GM23338 (cell line): ENCODE data around the gene IPO8. TPM values are rescaled to one million over a fixed set of nuclear protein-coding genes. Genes with fewer than 3 reads are reported as not detected.

Experiments
- ATAC-seq: fragments of 200-7000 bp; cut with Tn5 transposase; 3 replicates; pipeline ENCODE4 v1.9.1; 2020
- DNase-seq: peaks from one replicate; pipeline ENCODE4 v3.0.0-alpha.2; 2015; ENCODE audit warnings: low spot score
- H2AFZ ChIP-seq: fragments of 200-600 bp; sonication (generic); 2 replicates; pipeline ENCODE4 v1.8.0; 2016; ENCODE audit warnings: antibody characterized with exemption, mild to moderate bottlenecking, moderate library complexity
- H3F3A ChIP-seq: fragments of 200-600 bp; sonication (generic); replicated peaks from 2 replicates; pipeline ENCODE4 v1.8.0; 2017; ENCODE audit warnings: antibody characterized with exemption, mixed run types, low read depth
- H3K27ac ChIP-seq: fragments of 200-600 bp; sonication (generic); 2 replicates; pipeline ENCODE4 v1.6.1; 2016; ENCODE audit warnings: low read depth
- H3K27me3 ChIP-seq: fragments of 200-600 bp; sonication (generic); 2 replicates; pipeline ENCODE4 v1.8.0; 2016; ENCODE audit warnings: mild to moderate bottlenecking, mixed run types, moderate library complexity; ENCODE audit not compliant: insufficient read depth
- H3K36me3 ChIP-seq: fragments of 200-600 bp; sonication (generic); 2 replicates; pipeline ENCODE4 v1.8.0; 2016; ENCODE audit warnings: mild to moderate bottlenecking; ENCODE audit not compliant: insufficient read depth
- H3K4me1 ChIP-seq: fragments of 200-600 bp; sonication (generic); 2 replicates; pipeline ENCODE4 v1.8.0; 2016; ENCODE audit warnings: mild to moderate bottlenecking, moderate library complexity; ENCODE audit not compliant: insufficient read depth
- H3K4me2 ChIP-seq: fragments of 200-600 bp; sonication (generic); 2 replicates; pipeline ENCODE4 v1.7.1; 2017; ENCODE audit warnings: mixed run types
- H3K4me3 ChIP-seq: fragments of 200-600 bp; sonication (generic); 2 replicates; pipeline ENCODE4 v1.6.1; 2016; ENCODE audit warnings: mixed run types
- H3K79me2 ChIP-seq: fragments of 200-600 bp; sonication (generic); replicated peaks from 2 replicates; pipeline ENCODE4 v1.8.0; 2017; ENCODE audit warnings: mild to moderate bottlenecking; ENCODE audit not compliant: insufficient read depth
- H3K9me2 ChIP-seq: fragments of 200-600 bp; sonication (generic); 2 replicates; pipeline ENCODE4 v1.8.0; 2017; ENCODE audit not compliant: insufficient read depth
- H4K20me1 ChIP-seq: fragments of 200-600 bp; sonication (generic); replicated peaks from 2 replicates; pipeline ENCODE4 v1.8.0; 2017; ENCODE audit warnings: mild to moderate bottlenecking; ENCODE audit not compliant: insufficient read depth
- H3K27ac Mint-ChIP-seq: 2 replicates; pipeline ENCODE4 v1.8.0; 2020; ENCODE audit warnings: inconsistent platforms, mild to moderate bottlenecking, moderate library complexity, mixed read lengths
- H3K27me3 Mint-ChIP-seq: 3 replicates; pipeline ENCODE4 v1.8.0; 2022; ENCODE audit warnings: low read depth, mild to moderate bottlenecking, moderate library complexity, mixed read lengths, inconsistent platforms; ENCODE audit not compliant: insufficient read depth, poor library complexity
- H3K36me3 Mint-ChIP-seq: 3 replicates; pipeline ENCODE4 v1.8.0; 2021; ENCODE audit warnings: low read depth, mild to moderate bottlenecking, inconsistent platforms, moderate library complexity, mixed read lengths
- H3K4me1 Mint-ChIP-seq: 3 replicates; pipeline ENCODE4 v1.8.0; 2020; ENCODE audit warnings: mild to moderate bottlenecking, inconsistent platforms, mixed read lengths
- H3K4me3 Mint-ChIP-seq: 3 replicates; pipeline ENCODE4 v1.8.0; 2021; ENCODE audit warnings: moderate library complexity, mild to moderate bottlenecking, inconsistent platforms, mixed read lengths
- H3K9me3 Mint-ChIP-seq: 3 replicates; pipeline ENCODE4 v1.8.0; 2020; ENCODE audit warnings: moderate library complexity, mild to moderate bottlenecking, inconsistent platforms, mixed read lengths
- CREB1 ChIP-seq: fragments of 250-450 bp; sonication (Bioruptor Pico); IDR thresholded peaks from 2 replicates; pipeline ENCODE4 v1.5.0; 2020; ENCODE audit warnings: low read depth, mild to moderate bottlenecking, moderate library complexity
- CTCF ChIP-seq, 2 experiments: fragments of 200-600 bp in 1 of 2; sonication (generic) in 1 of 2; conservative IDR thresholded peaks; 2 replicates each; pipeline versions ENCODE4 v1.5.1 to v1.6.1; 2016 to 2017; ENCODE audit warnings: antibody characterized with exemption in 2 of 2, low read depth in 2 of 2, mild to moderate bottlenecking in 2 of 2, moderate library complexity in 1 of 2
- EZH2 ChIP-seq: fragments of 200-600 bp; sonication (generic); IDR thresholded peaks from one replicate; pipeline ENCODE4 v1.8.0; 2017; ENCODE audit warnings: antibody characterized with exemption, mild to moderate bottlenecking, low read depth; ENCODE audit not compliant: unreplicated experiment
- JUNB ChIP-seq: IDR thresholded peaks from one replicate; pipeline ENCODE4 v1.6.1; 2016; ENCODE audit warnings: antibody characterized with exemption; ENCODE audit not compliant: unreplicated experiment
- NANOG ChIP-seq: IDR thresholded peaks from 2 replicates; pipeline ENCODE4 v1.6.1; 2016; ENCODE audit warnings: antibody characterized with exemption, borderline replicate concordance
- POLR2AphosphoS5 ChIP-seq: IDR thresholded peaks from 2 replicates; pipeline ENCODE4 v1.6.1; 2016; ENCODE audit warnings: antibody characterized with exemption, low read depth
- REST ChIP-seq: IDR thresholded peaks from one replicate; pipeline ENCODE4 v1.6.1; 2018; ENCODE audit warnings: antibody characterized with exemption; ENCODE audit not compliant: unreplicated experiment
- STAT1 ChIP-seq: IDR thresholded peaks from one replicate; pipeline ENCODE4 v1.6.1; 2016; ENCODE audit warnings: antibody characterized with exemption; ENCODE audit not compliant: unreplicated experiment
- ZNF114 ChIP-seq: fragments of 250-450 bp; sonication (Bioruptor Pico); IDR thresholded peaks from 2 replicates; pipeline ENCODE4 v1.5.0; 2020; ENCODE audit warnings: mild to moderate bottlenecking, moderate library complexity
- ZNF331 ChIP-seq: fragments of 250-450 bp; sonication (Bioruptor Pico); IDR thresholded peaks from 2 replicates; pipeline ENCODE4 v1.5.0; 2020; ENCODE audit warnings: low read depth, mild to moderate bottlenecking, moderate library complexity
- polyA plus RNA-seq: library from polyadenylated mRNA; unstranded; fragments of >200 nt; fragmentation: Nextera tagmentation; extraction: Ambion mirVana; gene quantifications from 2 replicates; pipeline ENCODE4 v1.2.1, GENCODE V29; 2016
- total RNA-seq: library from RNA; depleted of rRNA; stranded (reverse); fragments of >200 nt; shearing (Covaris generic); gene quantifications from 2 replicates; pipeline ENCODE4 v1.2.3, GENCODE V29; 2014
- TF ChIP-seq, protein P1 (sequence below): IDR thresholded peaks from 2 replicates; pipeline ENCODE4 v1.6.1; 2016; ENCODE audit warnings: antibody characterized with exemption

IPO8 gene
- total and polyA plus RNA-seq, 2 experiments from 2014 or later: 13.4 to 53.6 TPM

GRCh38 chr12:30646821-30647220 lies 48.8 kb downstream of the IPO8 start:
- no peak for ATAC-seq
- Histone ChIP-seq H2AFZ (no peak overlapping the region), H3F3A (no peaks in the 10 kb centered on the region), H3K36me3 (no peaks in the 10 kb centered on the region), H3K4me1 (peaks cover 12% of the 10 kb centered on the region), H3K4me3 (no peak overlapping the region), H4K20me1 (no peaks in the 10 kb centered on the region), H3K27ac (no peak overlapping the region), H3K27me3 (no peaks in the 10 kb centered on the region), H3K4me2 (no peak overlapping the region), H3K79me2 (no peaks in the 10 kb centered on the region; the same call in 1 of the 2 replicates), H3K9me2 (no peaks in the 10 kb centered on the region)
- Mint-ChIP-seq H3K4me1 (peaks cover 23% of the 10 kb centered on the region; the same call in 2 of the 3 replicates), H3K9me3 (no peaks in the 10 kb centered on the region), H3K36me3 (peaks cover 5% of the 10 kb centered on the region; the same call in 1 of the 3 replicates), H3K27ac (peak overlapping the region; percentile 63; the same call in 1 of the 2 replicates), H3K4me3 (no peak overlapping the region), H3K27me3 (no peaks in the 10 kb centered on the region)
- no peak for DNase-seq
- TF ChIP-seq ZNF114 (CRISPR knock-in tag): no peak
- TF ChIP-seq EZH2: no peak
- TF ChIP-seq ZNF331 (CRISPR knock-in tag): no peak
- no peak for TF ChIP-seq CTCF (conservative IDR thresholded peaks at IDR 0.05; ENCODE audit: low read depth in 2 of 2)
- TF ChIP-seq CREB1 (CRISPR knock-in tag): no peak
- TF ChIP-seq POLR2AphosphoS5: no peak
- no peak for TF ChIP-seq REST
- TF ChIP-seq, protein P1, sequence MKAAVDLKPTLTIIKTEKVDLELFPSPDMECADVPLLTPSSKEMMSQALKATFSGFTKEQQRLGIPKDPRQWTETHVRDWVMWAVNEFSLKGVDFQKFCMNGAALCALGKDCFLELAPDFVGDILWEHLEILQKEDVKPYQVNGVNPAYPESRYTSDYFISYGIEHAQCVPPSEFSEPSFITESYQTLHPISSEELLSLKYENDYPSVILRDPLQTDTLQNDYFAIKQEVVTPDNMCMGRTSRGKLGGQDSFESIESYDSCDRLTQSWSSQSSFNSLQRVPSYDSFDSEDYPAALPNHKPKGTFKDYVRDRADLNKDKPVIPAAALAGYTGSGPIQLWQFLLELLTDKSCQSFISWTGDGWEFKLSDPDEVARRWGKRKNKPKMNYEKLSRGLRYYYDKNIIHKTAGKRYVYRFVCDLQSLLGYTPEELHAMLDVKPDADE: no peak
- TF ChIP-seq JUNB: no peak
- no peak for TF ChIP-seq NANOG
- TF ChIP-seq STAT1: no peak
